ENCODE measurements around the gene PTPRCAP. TPM values are rescaled to one million over a fixed set of nuclear protein-coding genes. Genes with fewer than 3 reads are reported as not detected.

Gene PTPRCAP
- total and polyA plus RNA-seq, 2 experiments from 2014 or later, result 3.3 to 3.5 TPM

GRCh38 chr11:67429722-67430121 lies 7.8 kb downstream of the PTPRCAP start (continued):
- TF ChIP-seq ZNF462 (CRISPR knock-in tag; IDR thresholded peaks at IDR 0.05), result no peak
- no peak for TF ChIP-seq ZNF114 (CRISPR knock-in tag; IDR thresholded peaks at IDR 0.05)
- no peak for TF ChIP-seq ZNF331 (CRISPR knock-in tag; IDR thresholded peaks at IDR 0.05; ENCODE audit: low read depth)

- peak overlapping the region; percentile 98 for H3K4me2 ChIP-seq
- H3F3A ChIP-seq (replicated peaks; ENCODE audit: low read depth), result peaks cover 13% of the 10 kb centered on the region; the same call in 1 of the 2 replicates
- H3K4me1 ChIP-seq (ENCODE audit: insufficient read depth), result peaks cover 6% of the 10 kb centered on the region; the same call in 1 of the 2 replicates
- peak overlapping the region; percentile 92 for H3K27ac Mint-ChIP-seq
- no peaks in the 10 kb centered on the region for H3K36me3 ChIP-seq (ENCODE audit: insufficient read depth)
- peak overlapping the region; percentile 92 for H3K4me3 Mint-ChIP-seq
- H3K27ac ChIP-seq (ENCODE audit: low read depth), result no peak overlapping the region
- no peaks in the 10 kb centered on the region; the same call in 1 of the 3 replicates for H3K9me3 Mint-ChIP-seq
- peaks cover 18% of the 10 kb centered on the region for H3K27me3 Mint-ChIP-seq (ENCODE audit: insufficient read depth, low read depth, poor library complexity)
- DNase-seq (ENCODE audit: low spot score) (no peak), ATAC-seq (peak; percentile 4; the same call in 2 of the 3 replicates)
- H3K36me3 Mint-ChIP-seq (ENCODE audit: low read depth), result peaks cover 16% of the 10 kb centered on the region
- no peaks in the 10 kb centered on the region for H3K27me3 ChIP-seq (ENCODE audit: insufficient read depth)
- peaks cover 11% of the 10 kb centered on the region for H3K79me2 ChIP-seq (replicated peaks; ENCODE audit: insufficient read depth)
- no peaks in the 10 kb centered on the region for H3K9me2 ChIP-seq (ENCODE audit: insufficient read depth)
- H2AFZ ChIP-seq, result no peak overlapping the region
- no peaks in the 10 kb centered on the region for H4K20me1 ChIP-seq (replicated peaks; ENCODE audit: insufficient read depth)
- peaks cover 3% of the 10 kb centered on the region for H3K4me1 Mint-ChIP-seq
- peak overlapping the region; percentile 99 for H3K4me3 ChIP-seq
- TF ChIP-seq CTCF (conservative IDR thresholded peaks at IDR 0.05; ENCODE audit: low read depth in 2 of 2) (no peak), POLR2AphosphoS5 (IDR thresholded peaks at IDR 0.05; ENCODE audit: low read depth) (no peak), EZH2 (IDR thresholded peaks at IDR 0.05; ENCODE audit: low read depth, unreplicated experiment) (no peak), CREB1 (CRISPR knock-in tag; IDR thresholded peaks at IDR 0.05; ENCODE audit: low read depth) (no peak), ZNF114 (CRISPR knock-in tag; IDR thresholded peaks at IDR 0.05) (no peak), EZH2phosphoT487 (IDR thresholded peaks at IDR 0.05; ENCODE audit: unreplicated experiment) (no peak), ETS1 (IDR thresholded peaks at IDR 0.05) (no peak), ZNF331 (CRISPR knock-in tag; IDR thresholded peaks at IDR 0.05; ENCODE audit: low read depth) (no peak)
Observed at GRCh38 chr11:67429038-67429668, 8.3 kb downstream of the PTPRCAP start.
